ENCODE data around the gene CSTPP1. TPM values are rescaled to one million over a fixed set of nuclear protein-coding genes. Genes with fewer than 3 reads are reported as not detected.

Gene CSTPP1
- total and polyA plus RNA-seq, 2 of the 8 experiments (the other 6 are each of a cell fraction or from before 2014, with no cell fraction given): 24.2 to 28.7 TPM

- 92% methylated on average over 13 of the region's 13 CpGs; no CpG with 5 or more reads in 1 of the 2 experiments for WGBS, 2 experiments (ENCODE audit: extremely low coverage in 1 of 2, insufficient coverage in 1 of 2, insufficient read length in 1 of 2, insufficient replicate concordance in 2 of 2, low coverage in 1 of 2, low lambda C conversion rate in 2 of 2, missing lambda C conversion rate in 1 of 2)
- Histone ChIP-seq H3K27ac (ENCODE audit: low read depth, low read length) (no peak overlapping the region), H3K4me2 (ENCODE audit: insufficient read depth in 1 of 2, low read depth in 2 of 2, low read length in 2 of 2) (no peak overlapping the region), H3K79me2 (ENCODE audit: control insufficient read depth in 1 of 2, insufficient read depth in 2 of 2, low read length in 2 of 2) (no peaks in the 10 kb centered on the region), H4K91ac (replicated peaks; ENCODE audit: insufficient read length, low read length) (no peak overlapping the region), H2BK20ac (ENCODE audit: low read length) (no peak overlapping the region), H3K27me3 (replicated peaks in 1 of 4; ENCODE audit: control insufficient read depth in 3 of 4, extremely low read depth in 1 of 4, insufficient read depth in 3 of 4, low read length in 3 of 4) (no peaks in the 10 kb centered on the region), H4K8ac (ENCODE audit: extremely low read depth, insufficient read depth, low read length) (no peak overlapping the region), H2BK12ac (ENCODE audit: low read depth, low read length) (no peak overlapping the region), H2BK5ac (ENCODE audit: low read depth, low read length) (no peak overlapping the region), H3K79me1 (ENCODE audit: low read depth, low read length) (peaks cover 5% of the 10 kb centered on the region), H3K23ac (ENCODE audit: insufficient read length) (no peak overlapping the region), H3K36me3 (ENCODE audit: control insufficient read depth in 2 of 4, insufficient read depth in 4 of 4, low read length in 3 of 4) (peaks cover 2 to 17% (median 12%) of the 10 kb centered on the region in 4 experiments; a peak in 6 of 8 replicates), H3K14ac (ENCODE audit: insufficient read length) (no peak overlapping the region), H3K4me1 (replicated peaks in 1 of 4; ENCODE audit: control insufficient read depth in 3 of 4, insufficient read depth in 4 of 4, low read length in 3 of 4) (peaks cover 8 to 14% (median 10%) of the 10 kb centered on the region in 4 experiments), H2AFZ (ENCODE audit: low read length) (no peak overlapping the region), H4K5ac (ENCODE audit: insufficient read length, low read depth, low read length) (no peak overlapping the region), H2BK120ac (replicated peaks; ENCODE audit: low read depth, low read length) (no peak overlapping the region), H3K9me3 (ENCODE audit: insufficient read depth in 2 of 2, low read depth in 1 of 2, low read length in 1 of 2) (peaks cover 4 to 8% of the 10 kb centered on the region in 2 experiments; a peak in 2 of 4 replicates), H4K20me1 (replicated peaks in 1 of 2; ENCODE audit: control insufficient read depth in 1 of 2, insufficient read depth in 2 of 2, low read length in 2 of 2) (peaks cover 0 to 2% of the 10 kb centered on the region in 2 experiments), H3K4me3 (ENCODE audit: extremely low read depth in 1 of 4, insufficient read depth in 2 of 4, low read depth in 3 of 4, low read length in 4 of 4) (no peak overlapping the region), H3K23me2 (ENCODE audit: low read depth, low read length) (no peaks in the 10 kb centered on the region), H3K18ac (ENCODE audit: extremely low read depth, low read length) (no peak overlapping the region), H3K56ac (replicated peaks; ENCODE audit: insufficient read length, low read depth, low read length) (no peak overlapping the region), H3K4ac (replicated peaks; ENCODE audit: insufficient read length, low read depth, low read length) (no peak overlapping the region), H2BK15ac (ENCODE audit: low read length) (no peak overlapping the region), H3K9ac (replicated peaks in 1 of 4; ENCODE audit: extremely low read depth in 1 of 4, low read depth in 3 of 4, low read length in 3 of 4) (no peak overlapping the region), H2AK5ac (ENCODE audit: low read depth, low read length) (no peak overlapping the region)
- no peak for DNase-seq (ENCODE audit: low read depth in 1 of 2, low spot score in 2 of 2)
- POLR2A ChIA-PET (ENCODE audit: partially characterized antibody): interaction anchor here (1.1 to 1.8 kb wide), 3 partner anchors 13 to 263 kb away, joined by 3 to 8 read pairs (median 3); no protein-coding TSS in a partner anchor
- CTCF ChIA-PET (ENCODE audit: partially characterized antibody): interaction anchor here (1.0 to 7.5 kb wide), 4 partner anchors 9 to 261 kb away, joined by 4 to 44 read pairs (median 5); no protein-coding TSS in a partner anchor
- no peak for FAIRE-seq
- TF ChIP-seq RFX5 (IDR thresholded peaks at IDR 0.05; ENCODE audit: borderline replicate concordance, low read depth, low read length): no peak
- TF ChIP-seq POLR2A (IDR thresholded peaks at IDR 0.05; ENCODE audit: control extremely low read depth in 1 of 2, low read depth in 2 of 2, low read length in 2 of 2): no peak
- TF ChIP-seq USF2 (IDR thresholded peaks at IDR 0.05; ENCODE audit: low read length): no peak
- TF ChIP-seq RXRA (IDR thresholded peaks at IDR 0.05; ENCODE audit: insufficient read depth, low read depth, low read length): no peak
- TF ChIP-seq MAX (IDR thresholded peaks at IDR 0.05): no peak
These were observed 36.3 kb upstream of the CSTPP1 start for GRCh38 chr11:46900091-46900746.
